ENCODE results near the gene LLGL2.

The LLGL2 gene

GRCh38 chr17:75500419-75501216 is 24.9 kb upstream of the LLGL2 start:
- TF ChIP-seq POLR2AphosphoS5 (IDR thresholded peaks at IDR 0.05; ENCODE audit: low read depth, low read length), result no peak
- no peak for TF ChIP-seq SIN3A (IDR thresholded peaks at IDR 0.05; ENCODE audit: borderline replicate concordance, insufficient read depth, low read length)
- TF ChIP-seq FOXP2 (optimal IDR thresholded peaks at IDR 0.05; ENCODE audit: borderline replicate concordance, extremely low read depth, extremely low read length, insufficient read depth), result no peak
- TF ChIP-seq REST (IDR thresholded peaks at IDR 0.05; ENCODE audit: insufficient read depth in 1 of 2, low read depth in 2 of 2, low read length in 2 of 2), result no peak
- TF ChIP-seq TAF1 (IDR thresholded peaks at IDR 0.05; ENCODE audit: borderline replicate concordance, insufficient read depth, low read length), result no peak

GRCh38 chr17:75501378-75502071 is 24.0 kb upstream of the LLGL2 start:
- no peak for TF ChIP-seq SIN3A (IDR thresholded peaks at IDR 0.05; ENCODE audit: borderline replicate concordance, insufficient read depth, low read length)
- TF ChIP-seq TAF1 (IDR thresholded peaks at IDR 0.05; ENCODE audit: borderline replicate concordance, insufficient read depth, low read length), result no peak
- TF ChIP-seq FOXP2 (optimal IDR thresholded peaks at IDR 0.05; ENCODE audit: borderline replicate concordance, extremely low read depth, extremely low read length, insufficient read depth), result no peak

GRCh38 chr17:75502072-75502720 is 23.3 kb upstream of the LLGL2 start:
- TF ChIP-seq POLR2AphosphoS5 (IDR thresholded peaks at IDR 0.05; ENCODE audit: low read depth, low read length), result no peak
- no peak for TF ChIP-seq FOXP2 (optimal IDR thresholded peaks at IDR 0.05; ENCODE audit: borderline replicate concordance, extremely low read depth, extremely low read length, insufficient read depth)

GRCh38 chr17:75502721-75503329 is 22.7 kb upstream of the LLGL2 start:
- TF ChIP-seq POLR2AphosphoS5 (IDR thresholded peaks at IDR 0.05; ENCODE audit: low read depth, low read length) (no peak), REST (IDR thresholded peaks at IDR 0.05; ENCODE audit: insufficient read depth in 1 of 2, low read depth in 2 of 2, low read length in 2 of 2) (no peak), SIN3A (IDR thresholded peaks at IDR 0.05; ENCODE audit: borderline replicate concordance, insufficient read depth, low read length) (no peak), FOXP2 (optimal IDR thresholded peaks at IDR 0.05; ENCODE audit: borderline replicate concordance, extremely low read depth, extremely low read length, insufficient read depth) (no peak), TAF1 (IDR thresholded peaks at IDR 0.05; ENCODE audit: borderline replicate concordance, insufficient read depth, low read length) (no peak)

GRCh38 chr17:75503337-75503950 is 22.1 kb upstream of the LLGL2 start:
- TF ChIP-seq SIN3A (IDR thresholded peaks at IDR 0.05; ENCODE audit: borderline replicate concordance, insufficient read depth, low read length) (no peak), POLR2AphosphoS5 (IDR thresholded peaks at IDR 0.05; ENCODE audit: low read depth, low read length) (no peak), TAF1 (IDR thresholded peaks at IDR 0.05; ENCODE audit: borderline replicate concordance, insufficient read depth, low read length) (no peak), REST (IDR thresholded peaks at IDR 0.05; ENCODE audit: insufficient read depth in 1 of 2, low read depth in 2 of 2, low read length in 2 of 2) (no peak), FOXP2 (optimal IDR thresholded peaks at IDR 0.05; ENCODE audit: borderline replicate concordance, extremely low read depth, extremely low read length, insufficient read depth) (no peak)

All from PFSK-1 (cell line).